ENCODE data around the gene ADAT2.

DNA sequence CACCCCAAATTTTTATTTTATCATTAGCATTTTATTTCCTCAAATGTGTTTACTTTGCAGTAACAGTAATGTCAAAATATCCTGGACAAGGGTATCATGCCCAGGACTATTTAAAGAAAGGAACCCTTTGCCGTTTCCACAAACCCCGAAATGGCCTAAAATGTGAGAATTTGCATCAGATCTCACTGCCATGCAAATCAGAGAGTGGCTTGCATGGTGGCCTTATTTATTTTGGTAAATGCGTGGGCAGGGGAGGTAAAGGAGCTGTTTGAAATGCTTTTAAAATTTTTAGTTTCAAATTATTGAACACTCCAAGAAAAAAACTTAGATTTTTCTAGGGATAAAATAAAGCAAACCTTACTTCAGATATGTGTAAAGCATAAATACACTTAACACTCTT is 43.8 kb downstream of the ADAT2 start:
- TF ChIP-seq, protein P1, sequence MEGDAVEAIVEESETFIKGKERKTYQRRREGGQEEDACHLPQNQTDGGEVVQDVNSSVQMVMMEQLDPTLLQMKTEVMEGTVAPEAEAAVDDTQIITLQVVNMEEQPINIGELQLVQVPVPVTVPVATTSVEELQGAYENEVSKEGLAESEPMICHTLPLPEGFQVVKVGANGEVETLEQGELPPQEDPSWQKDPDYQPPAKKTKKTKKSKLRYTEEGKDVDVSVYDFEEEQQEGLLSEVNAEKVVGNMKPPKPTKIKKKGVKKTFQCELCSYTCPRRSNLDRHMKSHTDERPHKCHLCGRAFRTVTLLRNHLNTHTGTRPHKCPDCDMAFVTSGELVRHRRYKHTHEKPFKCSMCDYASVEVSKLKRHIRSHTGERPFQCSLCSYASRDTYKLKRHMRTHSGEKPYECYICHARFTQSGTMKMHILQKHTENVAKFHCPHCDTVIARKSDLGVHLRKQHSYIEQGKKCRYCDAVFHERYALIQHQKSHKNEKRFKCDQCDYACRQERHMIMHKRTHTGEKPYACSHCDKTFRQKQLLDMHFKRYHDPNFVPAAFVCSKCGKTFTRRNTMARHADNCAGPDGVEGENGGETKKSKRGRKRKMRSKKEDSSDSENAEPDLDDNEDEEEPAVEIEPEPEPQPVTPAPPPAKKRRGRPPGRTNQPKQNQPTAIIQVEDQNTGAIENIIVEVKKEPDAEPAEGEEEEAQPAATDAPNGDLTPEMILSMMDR (IDR thresholded peaks at IDR 0.05) = no peak
- TF ChIP-seq POLR2A (IDR thresholded peaks at IDR 0.05) = no peak
